A549 treated with DMSO at 1 μM for 4 hours (cell line): ENCODE data around the gene FAM229A. TPM values are rescaled to one million over a fixed set of nuclear protein-coding genes. Genes with fewer than 3 reads are reported as not detected.

Source experiments
- total RNA-seq: library from RNA; stranded (reverse); fragments of 200-300 nt; extraction: Qiagen RNA extraction; gene quantifications from 5 replicates; pipeline ENCODE4 v1.2.3, GENCODE V29; 2022; ENCODE audit warnings: low read depth

The FAM229A gene
- total RNA-seq: 1.8 to 5.2 TPM (median 4.0 TPM) in 5 replicates

GRCh38 chr1:32362474-32363313, at the start of gene FAM229A, which contains the start of gene TSSK3:
Gene FAM229A, minus strand, starts transcription at chr1:32362485. Its CDS starts 394 bp downstream, at chr1:32362091.
Gene TSSK3, plus strand, starts transcription at chr1:32362539. Its CDS starts 163 bp downstream, at chr1:32362702.

GRCh38 chr1:32394141-32394889, 32.0 kb upstream of the FAM229A start, which contains the start of gene BSDC1:
Gene BSDC1, minus strand, starts transcription at chr1:32394441. Its CDS starts 27 bp downstream, at chr1:32394414.

GRCh38 chr1:32335790-32336590, 26.3 kb downstream of the FAM229A start, which contains the start of gene MARCKSL1:
Gene MARCKSL1, minus strand, starts transcription at chr1:32336233. Its CDS starts 200 bp downstream, at chr1:32336033.

Other genes with a start within 250 kb of the FAM229A start
- 30.6 to 32.8 TPM (median 31.2 TPM) in 5 replicates for gene TXLNA, start 182.8 kb downstream of the FAM229A start, total RNA-seq
- 1.6 to 2.3 TPM (median 2.0 TPM) in 5 replicates for gene CCDC28B, start 161.9 kb downstream of the FAM229A start, total RNA-seq
- gene IQCC, start 156.8 kb downstream of the FAM229A start, total RNA-seq: 1.7 to 2.5 TPM (median 1.9 TPM) in 5 replicates
- not detected in 5 replicates for gene DCDC2B, start 153.4 kb downstream of the FAM229A start, total RNA-seq
- gene TMEM234, start 140.1 kb downstream of the FAM229A start, total RNA-seq: 7.8 to 9.7 TPM (median 8.7 TPM) in 5 replicates
- 276 to 303 TPM (median 282 TPM) in 5 replicates for gene EIF3I, start 140.1 kb downstream of the FAM229A start, total RNA-seq
- gene FAM167B, start 115.3 kb downstream of the FAM229A start, total RNA-seq: 0.63 to 0.89 TPM (median 0.72 TPM) in 5 replicates
- gene LCK, start 111.2 kb downstream of the FAM229A start, total RNA-seq: 0.07 TPM in 1 of 5 replicates, not detected in the others
- 58.2 to 63.0 TPM (median 61.7 TPM) in 5 replicates for gene HDAC1, start 70.4 kb downstream of the FAM229A start, total RNA-seq
- gene MARCKSL1, start 26.3 kb downstream of the FAM229A start, total RNA-seq: 57.0 to 80.7 TPM (median 72.8 TPM) in 5 replicates
- gene TSSK3, start 54 bp upstream of the FAM229A start, total RNA-seq: 0.09 to 0.37 TPM in 2 of 5 replicates, not detected in the others
- gene BSDC1, start 32.0 kb upstream of the FAM229A start, total RNA-seq: 19.5 to 22.7 TPM (median 21.8 TPM) in 5 replicates
- 0.01 TPM in 2 of 5 replicates, not detected in the others for gene ZBTB8B, start 102.6 kb upstream of the FAM229A start, total RNA-seq
- 2.9 to 4.6 TPM (median 4.0 TPM) in 5 replicates for gene ZBTB8A, start 176.9 kb upstream of the FAM229A start, total RNA-seq